Common myeloid progenitor, CD34-positive (primary cell): Measurements from ENCODE around the gene DBP.
"Not testable (repeated sequence)": the region's sequence is repeated elsewhere in the genome, so short reads cannot be mapped to it uniquely, and the experiment has no call there.

Source experiments
- CTCF ChIA-PET: fragments of 350-600 bp; sonication (Branson Sonifier 250); formaldehyde crosslinking; loops from one replicate; lab custom pipeline; 2021; ENCODE audit warnings: antibody characterized with exemption; lab: Charles Lee
- POLR2A ChIA-PET: fragments of 350-600 bp; sonication (Branson Sonifier 250); formaldehyde crosslinking; loops from one replicate; lab custom pipeline; 2021; ENCODE audit warnings: antibody characterized with exemption; lab: Charles Lee
- DNase-seq, 3 donors: peaks; one replicate each; pipeline versions ENCODE4 v3.0.0 to v3.0.0-alpha.2; 2013
- H3K27ac ChIP-seq, 2 experiments: 1 replicate in 1 of 2; 2 replicates in 1 of 2; pipeline ENCODE4 v1.7.0; 2013; ENCODE audit warnings: inconsistent platforms in 2 of 2, low read length in 2 of 2, mild to moderate bottlenecking in 2 of 2, low read depth in 1 of 2, moderate library complexity in 1 of 2; ENCODE audit not compliant: severe bottlenecking in 2 of 2, insufficient read depth in 1 of 2, poor library complexity in 1 of 2
- H3K27me3 ChIP-seq, 5 experiments: replicated peaks in 2 of 5; 1 replicate in 3 of 5; 2 replicates in 2 of 5; pipeline versions ENCODE4 v1.6.1 to v1.7.0; 2013; ENCODE audit warnings: low read length in 4 of 5, mild to moderate bottlenecking in 2 of 5, moderate library complexity in 2 of 5, inconsistent platforms in 1 of 5; ENCODE audit not compliant: insufficient read depth in 5 of 5, control insufficient read depth in 4 of 5
- H3K36me3 ChIP-seq, 4 experiments: 1 replicate in 2 of 4; 2 replicates in 2 of 4; pipeline versions ENCODE4 v1.6.1 to v1.7.0; 2013; ENCODE audit warnings: low read length in 3 of 4, control low read depth in 1 of 4, mild to moderate bottlenecking in 1 of 4; ENCODE audit not compliant: control insufficient read depth in 4 of 4, insufficient read depth in 4 of 4
- H3K4me1 ChIP-seq, 4 experiments: 1 replicate in 3 of 4; 2 replicates in 1 of 4; pipeline versions ENCODE4 v1.6.1 to v1.7.1; 2013; ENCODE audit warnings: low read length in 3 of 4, mild to moderate bottlenecking in 3 of 4, control low read depth in 1 of 4, inconsistent platforms in 1 of 4, moderate library complexity in 1 of 4; ENCODE audit not compliant: control insufficient read depth in 4 of 4, insufficient read depth in 4 of 4; ENCODE audit errors: control extremely low read depth in 1 of 4
- H3K4me3 ChIP-seq, 7 experiments: 1 replicate in 4 of 7; 2 replicates in 3 of 7; pipeline versions ENCODE4 v1.5.1 to v1.7.0; 2013; ENCODE audit warnings: mild to moderate bottlenecking in 7 of 7, low read length in 6 of 7, moderate library complexity in 6 of 7, inconsistent platforms in 2 of 7, low read depth in 2 of 7, control low read depth in 1 of 7; ENCODE audit not compliant: insufficient read depth in 4 of 7, control insufficient read depth in 1 of 7; ENCODE audit errors: extremely low read depth in 1 of 7
- H3K9me3 ChIP-seq, 5 experiments: 1 replicate in 4 of 5; 2 replicates in 1 of 5; pipeline versions ENCODE4 v1.6.1 to v1.7.1; 2013; ENCODE audit warnings: low read length in 4 of 5, mild to moderate bottlenecking in 2 of 5, inconsistent platforms in 1 of 5, low read depth in 1 of 5, moderate library complexity in 1 of 5; ENCODE audit not compliant: control insufficient read depth in 4 of 5, insufficient read depth in 2 of 5; ENCODE audit errors: control extremely low read depth in 1 of 5
- WGBS: methylation state at CpG from one replicate; pipeline ENCODE4 v1.1.5; 2013; ENCODE audit not compliant: insufficient coverage; 5-methylcytosine and 5-hydroxymethylcytosine counted together

Gene DBP

DNA sequence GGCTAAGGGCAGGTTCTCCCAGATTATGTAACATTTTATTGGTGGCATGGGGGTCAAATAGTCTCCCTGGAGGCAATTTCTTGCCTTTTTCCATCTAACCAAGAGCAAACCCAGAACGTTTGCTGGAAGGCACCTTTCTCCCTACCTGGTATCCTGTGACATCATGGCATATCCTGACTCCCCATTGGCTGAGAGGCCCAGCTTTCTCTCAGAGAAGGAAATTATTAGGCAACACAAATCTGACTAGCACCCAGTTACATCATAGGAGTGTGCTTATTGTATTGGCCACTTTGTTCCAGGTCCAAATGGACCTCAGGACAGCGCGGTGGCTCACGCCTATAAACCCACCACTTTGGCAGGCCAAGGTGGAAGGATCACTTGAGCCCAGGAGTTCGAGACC lies 22.6 kb upstream of the DBP start:
- no peaks in the 10 kb centered on the region for H3K36me3 ChIP-seq
- H3K4me1 ChIP-seq: peaks cover 0 to 10% (median 7%) of the 10 kb centered on the region in 4 experiments
- H3K27me3 ChIP-seq: no peaks in the 10 kb centered on the region
- H3K4me3 ChIP-seq: no peak overlapping the region
- H3K9me3 ChIP-seq: no peaks in the 10 kb centered on the region
- POLR2A ChIA-PET: no interaction called here
- no peak for DNase-seq
- CTCF ChIA-PET: interaction anchor here (2.3 kb wide), 1 partner anchor 15 kb away, joined by 9 read pairs; no protein-coding TSS in a partner anchor
- no peak overlapping the region for H3K27ac ChIP-seq
- WGBS: 84% methylated on average over 5 of the region's 5 CpGs

DNA sequence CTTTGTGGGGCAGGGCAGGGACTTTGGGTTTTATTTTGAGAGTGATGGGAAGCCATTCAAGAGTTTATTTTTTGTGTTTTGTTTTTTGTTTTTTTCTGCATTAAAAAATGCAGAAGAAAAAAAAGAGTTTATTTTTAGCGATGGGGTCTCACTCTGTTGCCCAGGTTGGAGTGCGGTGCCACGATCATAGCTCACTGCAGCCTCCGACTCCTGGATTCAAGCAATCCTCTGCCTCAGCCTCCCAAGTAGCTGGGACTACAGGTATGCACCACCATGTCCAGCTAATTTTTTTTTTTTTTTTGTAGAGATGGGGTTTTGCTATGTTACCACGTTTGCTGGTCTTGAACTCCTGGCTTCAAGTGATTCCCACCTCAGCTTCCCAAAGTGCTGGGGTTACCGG lies 21.3 kb upstream of the DBP start:
- ChIA-PET CTCF (interaction anchor here (3.7 kb wide), 1 partner anchor 16 kb away, joined by 18 read pairs; no protein-coding TSS in a partner anchor), POLR2A (no interaction called here)
- H3K9me3 ChIP-seq: no peaks in the 10 kb centered on the region
- no peak overlapping the region for H3K27ac ChIP-seq
- DNase-seq: no peak
- H3K4me1 ChIP-seq: peaks cover 0 to 16% (median 13%) of the 10 kb centered on the region in 4 experiments
- H3K36me3 ChIP-seq: no peaks in the 10 kb centered on the region
- 100% methylated on average over 2 of the region's 6 CpGs for WGBS
- no peaks in the 10 kb centered on the region for H3K27me3 ChIP-seq
- no peak overlapping the region for H3K4me3 ChIP-seq

DNA sequence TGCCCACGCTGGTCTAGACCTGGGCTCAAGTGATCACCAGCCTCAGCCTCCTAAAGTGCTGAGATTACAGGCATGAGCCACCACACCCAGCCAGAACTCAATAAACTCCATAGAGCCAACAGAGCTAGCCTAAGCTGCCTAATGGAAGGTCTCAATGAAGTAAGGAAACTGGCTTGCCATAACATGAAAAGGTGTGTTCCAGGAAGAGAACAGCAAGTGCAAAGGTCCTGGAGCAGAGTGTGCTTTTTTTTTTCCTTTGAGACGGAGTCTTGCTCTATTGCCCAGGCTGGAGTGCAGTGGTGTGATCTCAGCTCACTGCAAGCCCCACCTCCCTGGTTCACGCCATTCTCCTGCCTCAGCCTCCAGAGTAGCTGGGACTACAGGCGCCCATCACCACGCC lies 20.6 kb upstream of the DBP start:
- not testable (repeated sequence) for H3K9me3 ChIP-seq, H3K36me3 ChIP-seq, H3K27me3 ChIP-seq, H3K4me3 ChIP-seq, H3K27ac ChIP-seq, DNase-seq
- ChIA-PET POLR2A (interaction anchor here (0.6 kb wide), 1 partner anchor 335 kb away, joined by 3 read pairs; the partner anchor contains the start of gene GYS1), CTCF (interaction anchor here (3.7 kb wide), 1 partner anchor 17 kb away, joined by 18 read pairs; no protein-coding TSS in a partner anchor)
- 100% methylated on average over 1 of the region's 5 CpGs for WGBS
- H3K4me1 ChIP-seq: peaks cover 0 to 21% (median 14%) of the 10 kb centered on the region in 4 experiments

DNA sequence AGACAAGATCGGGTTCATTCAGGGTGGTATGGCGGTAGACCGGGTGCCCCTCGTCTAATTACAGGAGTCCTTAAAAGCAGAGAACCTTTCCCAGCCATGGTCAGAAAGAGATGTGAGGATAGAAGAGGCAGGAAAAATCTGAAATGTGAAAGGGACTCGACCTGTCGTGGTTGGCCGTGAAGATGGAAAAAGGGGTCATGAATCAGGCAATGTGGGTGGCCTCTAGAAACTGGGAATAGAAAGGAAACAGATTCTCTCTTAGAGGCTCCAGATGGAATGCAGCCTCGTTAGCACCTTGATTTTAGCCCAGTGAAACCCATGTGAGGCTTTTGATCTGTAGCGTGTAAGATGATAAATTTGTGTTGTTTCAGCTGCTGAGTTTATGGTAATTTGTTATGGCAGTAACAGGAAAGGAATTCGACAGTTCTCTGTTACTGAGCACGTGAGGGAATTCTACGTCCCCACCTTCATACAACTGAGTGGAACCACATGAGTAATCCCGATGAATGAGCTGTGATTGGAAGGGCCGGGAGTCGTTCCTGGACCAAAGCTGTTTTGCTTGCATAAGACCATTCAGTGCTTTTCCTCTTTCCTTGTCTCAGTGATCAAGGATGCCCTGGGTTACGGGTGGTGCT lies 19.8 kb upstream of the DBP start:
- Histone ChIP-seq H3K4me1 (peaks cover 0 to 26% (median 15%) of the 10 kb centered on the region in 4 experiments), H3K27ac (no peak overlapping the region), H3K4me3 (no peak overlapping the region), H3K27me3 (no peaks in the 10 kb centered on the region), H3K9me3 (no peaks in the 10 kb centered on the region), H3K36me3 (no peaks in the 10 kb centered on the region)
- no peak for DNase-seq
- CTCF ChIA-PET: interaction anchor here (1.1 to 3.7 kb wide), 2 partner anchors 18 to 56 kb away, joined by 3 to 18 read pairs; no protein-coding TSS in a partner anchor
- POLR2A ChIA-PET: interaction anchor here (0.6 kb wide), 1 partner anchor 336 kb away, joined by 3 read pairs; the partner anchor contains the start of gene GYS1
- WGBS: 87% methylated on average over 14 of the region's 16 CpGs

DNA sequence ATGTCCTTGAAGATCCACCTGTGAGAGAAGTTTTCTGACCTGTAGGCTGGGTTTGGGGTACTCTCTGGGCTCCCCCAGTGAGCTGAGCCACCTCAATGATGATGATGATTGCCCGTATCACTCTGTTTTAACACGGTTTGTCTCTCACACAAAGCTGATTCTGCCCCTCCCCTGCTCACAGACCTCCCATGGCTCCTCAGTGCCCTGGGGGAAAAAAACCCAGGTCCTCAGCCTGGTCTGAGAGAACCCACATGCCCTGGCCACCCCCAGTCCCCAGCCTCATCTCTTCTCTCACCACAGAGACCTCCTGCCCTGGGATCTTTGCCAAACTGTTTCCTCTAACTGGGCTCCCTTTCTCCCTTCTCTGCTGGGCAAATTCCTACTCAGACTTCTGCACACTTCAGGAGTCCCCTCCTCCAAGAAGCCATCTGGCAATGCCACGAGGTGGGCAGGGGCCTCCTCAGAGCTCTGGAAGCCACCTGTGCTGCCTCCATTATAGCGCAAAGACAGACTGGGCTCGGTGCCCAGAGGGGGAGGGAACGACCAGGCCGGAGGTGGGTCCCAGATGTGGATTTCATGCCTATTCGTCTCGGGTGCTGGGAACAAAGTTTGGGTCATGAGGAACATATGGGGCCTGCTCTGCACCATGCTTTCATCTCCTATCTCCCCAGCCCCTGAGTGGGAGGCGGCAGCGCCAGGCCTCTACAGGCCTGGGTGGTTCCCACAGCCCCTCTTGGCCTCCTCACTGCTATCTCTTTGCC lies 17.3 kb upstream of the DBP start:
- POLR2A ChIA-PET: no interaction called here
- 71% methylated on average over 4 of the region's 11 CpGs for WGBS

DNA sequence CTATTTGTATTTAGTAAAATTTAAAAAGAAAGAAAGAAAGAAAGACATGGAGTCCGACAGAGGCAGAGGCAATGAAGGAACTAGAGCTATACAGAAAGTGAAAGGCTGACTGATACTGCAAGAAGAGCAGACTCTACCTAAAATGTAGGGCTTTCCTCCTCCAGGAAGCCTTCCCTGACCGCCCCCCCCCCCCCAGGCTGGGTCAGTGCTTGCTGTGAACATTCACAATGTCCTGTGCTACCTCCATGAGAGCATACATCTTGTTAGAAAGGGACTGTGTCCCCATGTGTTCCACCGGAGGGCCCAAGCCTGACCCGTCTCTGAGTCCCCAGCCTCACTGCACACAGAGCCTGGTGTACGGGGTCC lies 14.5 kb upstream of the DBP start:
- CTCF ChIA-PET: interaction anchor here (1.3 to 3.9 kb wide), 2 partner anchors 23 to 45 kb away, joined by 3 to 19 read pairs; partner anchors contain the start of gene FUT2
- Histone ChIP-seq H3K27ac (no peak overlapping the region), H3K4me1 (peaks cover 3 to 26% (median 10%) of the 10 kb centered on the region in 4 experiments), H3K4me3 (no peak overlapping the region), H3K27me3 (no peaks in the 10 kb centered on the region), H3K9me3 (no peaks in the 10 kb centered on the region), H3K36me3 (no peaks in the 10 kb centered on the region)
- no peak for DNase-seq
- 93% methylated on average over 4 of the region's 5 CpGs for WGBS
- POLR2A ChIA-PET: no interaction called here

More for the DNA sequence above, 17.3 kb upstream of the DBP start:
- H3K27me3 ChIP-seq: no peaks in the 10 kb centered on the region
- no peaks in the 10 kb centered on the region for H3K36me3 ChIP-seq
- DNase-seq: no peak
- H3K27ac ChIP-seq: no peak overlapping the region
- CTCF ChIA-PET: interaction anchor here (1.8 to 3.9 kb wide), 2 partner anchors 15 to 20 kb away, joined by 4 to 19 read pairs; no protein-coding TSS in a partner anchor
- peaks cover 0 to 21% (median 8%) of the 10 kb centered on the region in 4 experiments for H3K4me1 ChIP-seq
- no peaks in the 10 kb centered on the region for H3K9me3 ChIP-seq
- H3K4me3 ChIP-seq: no peak overlapping the region
